ENCODE results near the gene DNER.

- TF ChIP-seq CTCF (IDR thresholded peaks at IDR 0.05) (no peak), POLR2AphosphoS5 (IDR thresholded peaks at IDR 0.05) (no peak), POLR2A (IDR thresholded peaks at IDR 0.05) (no peak)
These were observed 339.1 kb downstream of the DNER start for GRCh38 chr2:229375251-229375650.
